Measurements from ENCODE around the gene TRIB2.

TRIB2 gene

DNA sequence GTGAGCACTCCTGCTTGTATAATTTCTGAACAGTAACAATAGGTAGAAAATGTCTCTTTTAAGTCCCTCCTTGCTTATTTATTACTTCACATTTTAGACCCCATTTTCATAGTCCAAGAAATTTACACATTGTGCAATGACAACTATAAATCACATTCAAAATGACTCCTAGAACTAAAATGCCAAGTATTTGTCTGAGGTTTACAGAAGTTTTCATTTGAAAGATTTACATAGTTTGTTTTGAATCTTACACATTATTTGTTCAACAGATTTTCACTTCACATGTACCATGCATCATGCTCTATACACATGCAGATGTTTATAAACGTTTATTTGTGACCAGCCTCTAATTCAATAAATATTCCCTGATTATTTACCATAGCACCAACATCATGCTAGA, 15.7 kb upstream of the TRIB2 start:
- no peak for DNase-seq (ENCODE audit: low spot score)

DNA sequence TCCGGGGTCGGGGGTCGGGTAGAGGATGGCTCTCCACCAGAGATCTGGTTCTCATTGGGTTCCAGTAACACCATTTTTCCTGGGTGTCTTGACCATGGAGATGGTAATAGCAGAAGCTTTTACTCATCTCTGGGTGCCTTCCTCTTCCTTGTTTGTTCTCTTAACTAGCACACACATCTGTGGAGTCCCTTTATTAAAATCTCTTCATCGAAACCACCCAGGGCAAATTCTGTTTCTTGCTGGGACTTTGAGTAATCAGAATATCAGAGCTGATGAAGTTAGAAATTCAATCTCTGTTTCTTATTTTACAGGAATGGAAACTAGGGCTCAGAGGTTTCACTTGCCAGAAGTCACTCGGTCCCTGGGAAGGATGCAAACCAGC, 15.0 kb upstream of the TRIB2 start:
- DNase-seq (ENCODE audit: low spot score): no peak

- peak; percentile 47 for DNase-seq (ENCODE audit: low spot score)
Measured at GRCh38 chr2:12702168-12703121, 14.3 kb upstream of the TRIB2 start.

GRCh38 chr2:12704378-12704777, 12.4 kb upstream of the TRIB2 start:
- no peak for DNase-seq (ENCODE audit: low spot score)

GRCh38 chr2:12705230-12705629, 11.5 kb upstream of the TRIB2 start:
- DNase-seq (ENCODE audit: low spot score): no peak

- no peak for DNase-seq (ENCODE audit: low spot score)
Measured at GRCh38 chr2:12705742-12706141, 11.0 kb upstream of the TRIB2 start.

- no peak for DNase-seq (ENCODE audit: low spot score)
Measured at GRCh38 chr2:12708508-12709206, 8.1 kb upstream of the TRIB2 start.

- DNase-seq (ENCODE audit: low spot score): no peak
Measured at GRCh38 chr2:12709207-12709522, 7.6 kb upstream of the TRIB2 start.

DNA sequence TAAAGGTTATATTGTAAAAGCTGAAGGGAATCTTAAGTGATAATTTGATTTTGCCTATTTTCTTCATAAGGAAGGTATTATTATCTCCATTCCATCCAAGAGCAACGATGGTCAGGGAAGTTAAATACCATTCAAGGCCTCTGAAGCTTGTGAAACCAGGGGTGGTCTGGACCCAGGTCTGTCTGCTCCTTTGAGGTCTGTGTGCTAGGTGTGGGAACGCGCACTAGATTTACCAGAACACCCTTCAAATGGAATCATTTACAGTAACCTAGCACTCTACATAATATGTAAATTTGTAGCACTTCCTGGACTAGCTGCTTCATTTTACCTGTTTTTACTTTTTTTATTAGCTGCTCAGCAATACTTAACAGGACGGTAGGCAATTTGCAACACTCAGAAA, 6.4 kb upstream of the TRIB2 start:
- DNase-seq (ENCODE audit: low spot score): no peak

- DNase-seq (ENCODE audit: low spot score): no peak
Measured at GRCh38 chr2:12711339-12711738, 5.4 kb upstream of the TRIB2 start.

- DNase-seq (ENCODE audit: low spot score): no peak
Measured at GRCh38 chr2:12712881-12713280, 3.9 kb upstream of the TRIB2 start.

- DNase-seq (ENCODE audit: low spot score): no peak
Measured at GRCh38 chr2:12714391-12715221, 2.1 kb upstream of the TRIB2 start.

- no peak for DNase-seq (ENCODE audit: low spot score)
Measured at GRCh38 chr2:12715258-12716031, 1.3 kb upstream of the TRIB2 start.

- DNase-seq (ENCODE audit: low spot score): peak; percentile 73
Measured at GRCh38 chr2:12716032-12716281, 779 bp upstream of the TRIB2 start.

DNA sequence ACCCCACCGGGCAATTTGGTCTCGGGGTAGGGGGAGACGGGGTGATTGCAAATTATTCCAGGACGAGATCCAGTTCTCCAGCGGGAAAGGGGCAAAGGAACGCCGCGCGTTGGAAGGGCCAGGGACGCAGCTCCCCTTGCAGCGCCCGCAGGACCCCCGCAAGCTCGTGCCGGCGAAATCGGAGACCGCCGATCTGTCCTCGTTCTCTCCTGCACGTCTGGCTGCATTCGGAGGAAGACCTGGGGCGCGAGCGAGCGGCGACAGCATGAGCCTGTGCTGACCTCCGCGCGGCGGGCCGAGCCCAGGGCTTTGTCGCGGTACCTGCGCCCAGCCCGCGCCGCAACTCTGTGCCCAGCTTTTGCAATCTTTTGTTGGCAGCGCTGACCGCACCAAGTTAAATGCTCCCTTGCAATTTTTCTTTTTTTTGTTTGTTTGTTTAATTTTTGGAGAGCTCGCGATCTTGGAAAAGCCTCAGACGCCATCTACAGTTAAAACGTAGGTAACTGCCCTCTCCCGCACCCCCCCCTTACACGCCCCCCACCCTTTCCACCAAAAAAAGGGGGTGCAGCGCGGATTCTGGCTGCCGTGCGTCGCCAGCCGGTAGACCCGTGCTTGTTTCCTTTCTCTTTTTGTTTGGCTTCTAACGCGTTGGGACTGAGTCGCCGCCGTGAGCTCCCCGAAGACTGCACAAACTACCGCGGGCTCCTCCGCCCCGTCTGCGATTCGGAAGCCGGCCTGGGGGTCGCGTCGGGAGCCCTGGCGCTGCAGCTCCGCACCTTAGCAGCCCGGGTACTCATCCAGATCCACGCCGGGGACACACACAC, 667 bp downstream of the TRIB2 start:
- peak; percentile 66 for DNase-seq (ENCODE audit: low spot score)

DNA sequence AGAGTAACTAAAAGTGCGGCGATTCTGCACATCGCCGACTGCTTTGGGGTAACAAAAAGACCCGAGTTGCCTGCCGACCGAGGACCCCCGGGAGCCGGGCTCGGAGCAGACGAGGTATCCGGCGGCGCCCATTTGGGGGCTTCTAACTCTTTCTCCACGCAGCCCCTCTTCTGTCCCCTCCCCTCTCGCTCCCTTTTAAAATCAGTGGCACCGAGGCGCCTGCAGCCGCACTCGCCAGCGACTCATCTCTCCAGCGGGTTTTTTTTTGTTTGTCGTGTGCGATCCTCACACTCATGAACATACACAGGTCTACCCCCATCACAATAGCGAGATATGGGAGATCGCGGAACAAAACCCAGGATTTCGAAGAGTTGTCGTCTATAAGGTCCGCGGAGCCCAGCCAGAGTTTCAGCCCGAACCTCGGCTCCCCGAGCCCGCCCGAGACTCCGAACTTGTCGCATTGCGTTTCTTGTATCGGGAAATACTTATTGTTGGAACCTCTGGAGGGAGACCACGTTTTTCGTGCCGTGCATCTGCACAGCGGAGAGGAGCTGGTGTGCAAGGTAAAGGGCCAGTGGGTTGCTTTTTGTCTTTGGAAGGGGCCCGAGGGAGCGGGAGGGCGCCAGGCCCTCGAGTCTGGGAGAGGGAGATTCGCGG, 1.4 kb downstream of the TRIB2 start:
- peak; percentile 45 for DNase-seq (ENCODE audit: low spot score)

- peak; percentile 41 for DNase-seq (ENCODE audit: low spot score)
Measured at GRCh38 chr2:12718711-12719399, 2.1 kb downstream of the TRIB2 start.

- DNase-seq (ENCODE audit: low spot score): no peak
Measured at GRCh38 chr2:12719400-12720277, 2.9 kb downstream of the TRIB2 start.

- no peak for DNase-seq (ENCODE audit: low spot score)
Measured at GRCh38 chr2:12720278-12720620, 3.5 kb downstream of the TRIB2 start.

All from D341Med (cell line).